Suprapubic skin (tissue), 4 donors: Measurements from ENCODE around the gene WWTR1.

Experiments
- POLR2A ChIP-seq, 2 donors: fragments of 450-650 bp; IDR thresholded peaks; one replicate each; pipeline ENCODE4 v1.6.1; 2017; ENCODE audit warnings: antibody characterized with exemption in 2 of 2, mild to moderate bottlenecking in 2 of 2, moderate library complexity in 2 of 2
- POLR2AphosphoS5 ChIP-seq, 3 donors: sonication (generic); formaldehyde crosslinking; IDR thresholded peaks; one replicate each; pipeline ENCODE4 v1.6.1; 2017; ENCODE audit warnings: antibody characterized with exemption in 3 of 3
- TF ChIP-seq, protein P1 (sequence below), 2 donors: fragments of 200-600 bp in 1 of 2; fragments of 450-650 bp in 1 of 2; sonication (generic) in 1 of 2; IDR thresholded peaks; one replicate each; pipeline ENCODE4 v1.5.1; 2016 to 2019; ENCODE audit warnings: antibody characterized with exemption in 2 of 2, mild to moderate bottlenecking in 1 of 2, moderate library complexity in 1 of 2

- TF ChIP-seq, protein P1, sequence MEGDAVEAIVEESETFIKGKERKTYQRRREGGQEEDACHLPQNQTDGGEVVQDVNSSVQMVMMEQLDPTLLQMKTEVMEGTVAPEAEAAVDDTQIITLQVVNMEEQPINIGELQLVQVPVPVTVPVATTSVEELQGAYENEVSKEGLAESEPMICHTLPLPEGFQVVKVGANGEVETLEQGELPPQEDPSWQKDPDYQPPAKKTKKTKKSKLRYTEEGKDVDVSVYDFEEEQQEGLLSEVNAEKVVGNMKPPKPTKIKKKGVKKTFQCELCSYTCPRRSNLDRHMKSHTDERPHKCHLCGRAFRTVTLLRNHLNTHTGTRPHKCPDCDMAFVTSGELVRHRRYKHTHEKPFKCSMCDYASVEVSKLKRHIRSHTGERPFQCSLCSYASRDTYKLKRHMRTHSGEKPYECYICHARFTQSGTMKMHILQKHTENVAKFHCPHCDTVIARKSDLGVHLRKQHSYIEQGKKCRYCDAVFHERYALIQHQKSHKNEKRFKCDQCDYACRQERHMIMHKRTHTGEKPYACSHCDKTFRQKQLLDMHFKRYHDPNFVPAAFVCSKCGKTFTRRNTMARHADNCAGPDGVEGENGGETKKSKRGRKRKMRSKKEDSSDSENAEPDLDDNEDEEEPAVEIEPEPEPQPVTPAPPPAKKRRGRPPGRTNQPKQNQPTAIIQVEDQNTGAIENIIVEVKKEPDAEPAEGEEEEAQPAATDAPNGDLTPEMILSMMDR (IDR thresholded peaks at IDR 0.05): no peak
- TF ChIP-seq POLR2A (IDR thresholded peaks at IDR 0.05) (no peak), POLR2AphosphoS5 (IDR thresholded peaks at IDR 0.05) (no peak)
Observed at GRCh38 chr3:149634072-149634471, 23.8 kb downstream of the WWTR1 start.
